ENCODE measurements around the gene WARS2.
"Not testable (repeated sequence)": the region's sequence is repeated elsewhere in the genome, so short reads cannot be mapped to it uniquely, and the experiment has no call there.

WARS2 gene
- 12.8 to 37.9 (median 29.6) reads per million in 9 experiments for total RNA-seq

DNA sequence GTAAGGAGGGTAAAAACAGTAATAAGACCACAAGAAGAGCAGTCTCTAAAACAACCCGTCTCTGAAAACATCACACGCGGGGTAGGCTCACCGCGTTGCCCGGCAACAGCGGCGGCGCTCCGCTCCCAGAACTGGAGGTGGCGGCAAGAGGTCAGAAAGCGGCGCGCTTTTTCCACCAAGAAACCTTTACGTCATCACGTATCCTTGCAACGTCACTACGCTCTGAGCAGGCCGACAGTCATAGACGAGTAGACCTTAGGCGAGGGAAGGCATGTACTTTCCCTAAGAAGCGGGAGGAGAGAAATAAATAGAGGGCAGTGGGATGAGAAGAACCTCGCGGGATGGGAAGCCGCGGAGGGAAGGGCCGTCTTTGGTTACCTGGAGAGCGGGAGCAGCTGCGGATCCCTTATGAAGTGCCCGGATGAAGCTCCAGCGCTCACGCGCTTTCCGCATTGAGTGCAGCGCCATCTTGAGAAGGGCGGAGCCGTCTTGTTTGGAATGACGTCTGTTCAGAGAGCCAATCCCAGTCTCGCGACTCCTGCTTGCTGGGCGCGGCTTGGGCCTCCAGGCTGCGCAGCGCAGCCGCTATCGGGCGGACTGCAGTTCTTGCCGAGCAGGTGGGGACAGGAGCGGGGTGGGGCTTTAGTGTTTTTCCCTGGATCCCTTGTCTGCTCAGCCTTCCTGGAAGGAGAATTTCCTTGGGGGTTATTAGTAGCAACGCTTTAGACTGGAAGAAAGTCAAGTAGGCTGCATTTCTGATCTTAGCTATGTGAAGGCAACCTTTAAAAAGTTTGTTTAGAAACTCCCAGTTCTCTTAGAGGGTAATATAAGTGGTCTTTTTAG lies at the start of gene WARS2:
WARS2 (minus strand) TSS at position 477 of the 843 bp plus-strand sequence; CDS start at position 468, 9 bp downstream.
- no peak within 1 kb of the TSS for H3K27ac Mint-ChIP-seq
- ATAC-seq (replicated peaks) (peak; percentile 76), DNase-seq (peak; percentile 94 to 96 (median 95))
- H3K36me3 Mint-ChIP-seq (ENCODE audit: insufficient read depth): peaks cover 6% of the 10 kb centered on the region
- H3K4me1 Mint-ChIP-seq (ENCODE audit: low read depth in 2 of 2): peaks cover 3 to 13% of the 10 kb centered on the region in 2 donors
- H3K27me3 Mint-ChIP-seq: no peaks in the 10 kb centered on the region
- no peak within 1 kb of the TSS for H3K4me3 Mint-ChIP-seq
- no peaks in the 10 kb centered on the region for H3K9me3 Mint-ChIP-seq

DNA sequence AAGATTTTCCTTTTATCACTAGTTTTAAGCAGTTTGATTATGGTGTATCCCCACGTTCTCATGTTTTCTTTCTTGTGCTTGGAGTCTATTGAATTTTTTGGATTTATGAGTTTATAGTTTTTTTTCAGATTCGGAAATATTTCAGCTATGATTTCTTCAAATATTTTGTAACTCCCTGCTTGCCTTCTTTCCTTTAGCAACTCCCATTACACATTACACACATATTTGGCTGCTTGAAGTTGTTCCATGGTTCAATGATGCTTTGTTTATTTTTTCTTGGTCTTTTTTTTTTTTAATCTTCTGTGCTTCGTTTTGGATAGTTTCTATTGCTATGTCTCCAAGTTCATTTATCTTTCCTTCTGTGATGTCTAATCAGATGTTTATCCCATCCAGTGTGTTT lies 48.5 kb upstream of the WARS2 start:
- no peak for DNase-seq
- no peaks in the 10 kb centered on the region for H3K9me3 Mint-ChIP-seq
- ATAC-seq (replicated peaks): no peak
- H3K4me1 Mint-ChIP-seq (ENCODE audit: low read depth in 2 of 2): no peaks in the 10 kb centered on the region
- H3K4me3 Mint-ChIP-seq: no peak overlapping the region
- no peak overlapping the region for H3K27ac Mint-ChIP-seq
- no peaks in the 10 kb centered on the region for H3K27me3 Mint-ChIP-seq
- H3K36me3 Mint-ChIP-seq (ENCODE audit: insufficient read depth): no peaks in the 10 kb centered on the region

DNA sequence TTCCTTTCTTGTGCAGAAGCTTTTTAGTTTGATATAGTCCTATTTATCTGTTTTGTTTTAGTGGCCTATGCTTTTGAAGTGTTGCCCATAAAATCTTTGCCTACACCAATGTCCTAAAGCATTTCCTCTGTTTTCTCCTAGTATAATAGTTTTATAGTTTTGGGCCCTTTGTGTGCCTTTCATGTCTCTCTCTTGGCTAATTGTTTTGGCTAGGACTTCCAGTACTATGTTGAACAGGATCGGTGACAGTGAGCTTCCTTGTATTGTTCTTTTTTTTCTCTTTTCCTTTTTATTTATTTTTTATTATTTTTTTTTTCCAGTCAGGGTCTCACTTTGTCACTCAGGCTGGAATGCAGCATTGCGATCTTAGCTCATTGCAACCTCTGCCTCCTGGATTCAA lies 47.0 kb upstream of the WARS2 start:
- H3K9me3 Mint-ChIP-seq: no peaks in the 10 kb centered on the region
- ATAC-seq (replicated peaks): no peak
- DNase-seq: no peak
- no peak overlapping the region for H3K27ac Mint-ChIP-seq
- H3K4me1 Mint-ChIP-seq (ENCODE audit: low read depth in 2 of 2): no peaks in the 10 kb centered on the region
- no peaks in the 10 kb centered on the region for H3K36me3 Mint-ChIP-seq (ENCODE audit: insufficient read depth)
- H3K27me3 Mint-ChIP-seq: no peaks in the 10 kb centered on the region
- H3K4me3 Mint-ChIP-seq: no peak overlapping the region

DNA sequence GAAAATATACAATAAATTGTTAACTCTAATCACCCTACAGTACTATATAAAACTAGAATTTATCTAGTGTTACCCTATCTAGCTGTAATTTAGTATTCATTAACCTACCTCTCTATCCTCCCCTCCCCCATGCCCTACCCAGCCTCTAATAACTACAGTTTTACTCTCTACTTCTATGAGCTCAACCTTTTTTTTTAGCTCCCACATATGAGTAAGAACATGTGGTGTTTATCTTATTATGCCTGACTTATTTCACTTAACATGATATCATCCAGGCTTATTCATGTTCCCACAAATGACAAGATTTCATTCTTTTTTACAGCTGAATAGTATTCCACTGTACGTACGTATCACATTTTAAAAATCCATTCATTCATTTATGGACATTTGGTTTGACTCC lies 46.0 kb upstream of the WARS2 start:
- Mint-ChIP-seq H3K36me3 (ENCODE audit: insufficient read depth) (no peaks in the 10 kb centered on the region), H3K27me3 (no peaks in the 10 kb centered on the region), H3K4me1 (ENCODE audit: low read depth in 2 of 2) (no peaks in the 10 kb centered on the region), H3K27ac (no peak overlapping the region), H3K4me3 (no peak overlapping the region), H3K9me3 (no peaks in the 10 kb centered on the region)
- ATAC-seq (replicated peaks): no peak
- DNase-seq: no peak

DNA sequence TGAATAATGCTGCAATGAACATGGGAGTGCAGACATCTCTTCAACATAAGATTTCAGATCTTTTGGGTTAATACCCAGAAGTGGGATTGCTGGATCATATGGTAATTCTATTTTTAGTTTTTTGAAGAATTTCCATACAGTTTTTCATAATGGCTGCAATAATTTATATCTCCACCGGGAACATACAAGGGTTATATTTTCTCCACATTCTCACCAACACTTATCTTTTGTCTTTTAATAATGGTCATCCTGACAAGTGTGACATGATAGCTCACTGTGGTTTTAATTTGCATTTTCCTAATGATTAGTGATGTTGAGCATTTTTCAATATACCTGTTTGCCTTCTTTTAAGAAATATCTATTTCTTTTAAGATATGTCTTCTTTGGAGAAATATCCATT lies 44.5 kb upstream of the WARS2 start:
- Mint-ChIP-seq H3K4me3 (no peak overlapping the region), H3K36me3 (ENCODE audit: insufficient read depth) (no peaks in the 10 kb centered on the region), H3K9me3 (no peaks in the 10 kb centered on the region), H3K27me3 (no peaks in the 10 kb centered on the region), H3K4me1 (ENCODE audit: low read depth in 2 of 2) (no peaks in the 10 kb centered on the region), H3K27ac (no peak overlapping the region)
- ATAC-seq (replicated peaks) (no peak), DNase-seq (no peak)

DNA sequence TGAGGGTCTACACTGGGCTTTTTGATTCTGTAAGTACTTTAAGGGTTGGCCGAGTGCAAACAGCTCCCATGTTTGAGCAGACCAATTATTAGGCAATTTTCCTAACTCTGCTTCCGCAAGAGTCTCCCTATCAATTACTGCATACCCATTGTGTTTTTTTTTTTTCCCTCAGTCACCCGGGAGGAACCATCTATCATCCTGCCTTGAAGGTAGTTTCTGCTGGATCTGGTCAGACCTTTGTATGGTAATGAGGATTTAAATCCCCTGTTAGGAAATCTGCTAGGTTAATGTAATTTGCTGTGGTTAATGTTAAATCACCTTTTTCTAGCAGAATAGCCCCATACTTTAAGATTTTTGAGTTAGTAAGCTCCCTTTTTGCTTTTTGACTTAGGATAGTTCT lies 40.8 kb upstream of the WARS2 start:
- H3K4me3 Mint-ChIP-seq: no peak overlapping the region
- no peaks in the 10 kb centered on the region for H3K27me3 Mint-ChIP-seq
- no peaks in the 10 kb centered on the region for H3K4me1 Mint-ChIP-seq (ENCODE audit: low read depth in 2 of 2)
- no peak for ATAC-seq (replicated peaks)
- no peaks in the 10 kb centered on the region for H3K9me3 Mint-ChIP-seq
- DNase-seq: no peak
- no peak overlapping the region for H3K27ac Mint-ChIP-seq
- H3K36me3 Mint-ChIP-seq (ENCODE audit: insufficient read depth): no peaks in the 10 kb centered on the region

DNA sequence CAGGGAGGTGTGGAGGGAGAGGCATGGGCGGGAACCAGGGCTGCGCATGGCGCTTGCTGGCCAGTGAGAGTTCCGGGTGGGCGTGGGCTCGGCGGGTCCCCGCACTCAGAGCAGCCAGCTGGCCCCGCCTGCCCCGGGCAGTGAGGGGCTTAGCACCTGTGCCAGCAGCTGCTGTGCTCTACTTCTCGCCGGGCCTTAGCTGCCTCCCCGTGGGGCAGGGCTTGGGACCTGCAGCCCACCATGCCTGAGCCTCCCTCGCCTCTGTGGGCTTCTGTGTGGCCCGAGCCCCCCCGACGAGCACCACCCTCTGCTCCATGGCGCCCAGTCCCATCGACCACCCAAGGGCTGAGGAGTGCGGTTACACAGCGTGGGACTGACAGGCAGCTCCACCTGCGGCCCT lies 38.6 kb upstream of the WARS2 start:
- ATAC-seq (replicated peaks): no peak
- no peak for DNase-seq
- Mint-ChIP-seq H3K27ac (no peak overlapping the region), H3K9me3 (no peaks in the 10 kb centered on the region), H3K27me3 (no peaks in the 10 kb centered on the region), H3K4me3 (no peak overlapping the region), H3K36me3 (ENCODE audit: insufficient read depth) (no peaks in the 10 kb centered on the region), H3K4me1 (ENCODE audit: low read depth in 2 of 2) (no peaks in the 10 kb centered on the region)

DNA sequence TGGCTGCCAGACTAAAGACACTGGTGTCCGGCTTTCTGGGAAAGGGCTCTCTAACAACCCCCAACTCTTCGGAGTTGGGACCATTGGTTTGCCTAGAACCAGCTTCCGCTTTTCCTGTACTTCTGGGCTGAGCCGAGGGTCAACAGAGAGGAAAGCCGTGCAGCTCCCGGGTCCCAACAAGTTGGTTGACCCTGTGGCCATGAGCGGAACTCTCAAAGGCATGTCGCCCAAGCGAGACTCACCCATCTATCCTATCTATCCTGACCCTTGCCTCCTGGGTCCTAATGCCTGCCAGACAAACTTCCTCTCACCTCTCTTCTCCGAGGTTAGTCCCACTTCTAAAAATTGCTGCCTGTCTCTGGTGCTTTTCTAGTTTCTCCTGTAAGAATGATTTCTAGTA lies 32.5 kb upstream of the WARS2 start:
- H3K9me3 Mint-ChIP-seq; H3K4me3 Mint-ChIP-seq; H3K27ac Mint-ChIP-seq; H3K27me3 Mint-ChIP-seq; H3K4me1 Mint-ChIP-seq (ENCODE audit: low read depth in 2 of 2); ATAC-seq (replicated peaks); H3K36me3 Mint-ChIP-seq (ENCODE audit: insufficient read depth); DNase-seq: not testable (repeated sequence)

DNA sequence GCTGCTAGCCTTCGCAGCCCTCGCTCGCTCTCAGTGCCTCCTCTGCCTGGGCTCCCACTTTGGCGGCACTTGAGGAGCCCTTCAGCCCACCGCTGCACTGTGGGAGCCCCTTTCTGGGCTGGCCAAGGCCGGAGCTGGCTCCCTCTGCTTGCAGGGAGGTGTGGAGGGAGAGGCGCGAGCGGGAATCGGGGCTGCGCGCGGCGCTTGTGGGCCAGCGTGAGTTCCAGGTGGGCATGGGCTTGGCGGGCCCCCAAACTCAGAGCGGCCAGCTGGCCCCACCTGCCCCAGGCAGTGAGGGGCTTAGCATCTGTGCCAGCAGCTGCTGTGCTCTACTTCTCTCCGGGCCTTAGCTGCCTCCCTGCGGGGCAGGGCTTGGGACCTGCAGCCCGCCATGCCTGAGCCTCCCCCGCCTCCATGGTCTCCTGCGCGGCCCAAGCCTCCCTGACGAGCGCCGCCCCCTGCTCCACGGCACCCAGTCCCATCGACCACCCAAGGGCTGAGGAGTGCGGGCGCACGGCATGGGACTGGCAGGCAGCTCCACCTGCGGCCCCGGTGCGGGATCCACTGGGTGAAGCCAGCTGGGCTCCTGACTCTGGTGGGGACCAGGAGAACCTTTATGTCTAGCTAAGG lies 31.0 kb upstream of the WARS2 start:
- H3K36me3 Mint-ChIP-seq (ENCODE audit: insufficient read depth); ATAC-seq (replicated peaks); H3K27ac Mint-ChIP-seq; DNase-seq; H3K4me3 Mint-ChIP-seq; H3K9me3 Mint-ChIP-seq; H3K27me3 Mint-ChIP-seq; H3K4me1 Mint-ChIP-seq (ENCODE audit: low read depth in 2 of 2): not testable (repeated sequence)

DNA sequence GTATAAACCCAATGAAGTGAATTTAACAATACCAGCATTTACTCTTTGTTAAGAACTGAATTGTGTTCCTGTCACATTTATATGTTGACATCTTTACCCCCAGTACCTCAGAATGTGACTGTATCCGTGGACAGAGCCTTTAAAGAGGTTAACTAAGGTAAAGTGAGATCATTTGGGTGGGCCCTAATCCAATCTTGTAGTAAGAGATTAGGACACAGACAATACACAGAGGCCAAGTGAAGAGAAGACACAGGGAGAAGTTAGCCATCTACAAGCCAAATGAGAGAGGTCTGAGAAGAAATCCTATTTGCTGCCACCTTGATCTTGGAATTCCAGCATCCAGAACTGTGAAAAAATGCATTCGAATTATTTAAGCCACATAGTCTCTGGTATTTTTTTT lies 22.9 kb upstream of the WARS2 start:
- DNase-seq (no peak), ATAC-seq (replicated peaks) (no peak)
- no peak overlapping the region for H3K4me3 Mint-ChIP-seq
- peaks cover 0 to 2% of the 10 kb centered on the region in 2 donors for H3K4me1 Mint-ChIP-seq (ENCODE audit: low read depth in 2 of 2)
- H3K36me3 Mint-ChIP-seq (ENCODE audit: insufficient read depth): peaks cover 21% of the 10 kb centered on the region
- H3K27ac Mint-ChIP-seq: no peak overlapping the region
- no peaks in the 10 kb centered on the region for H3K9me3 Mint-ChIP-seq
- no peaks in the 10 kb centered on the region for H3K27me3 Mint-ChIP-seq

DNA sequence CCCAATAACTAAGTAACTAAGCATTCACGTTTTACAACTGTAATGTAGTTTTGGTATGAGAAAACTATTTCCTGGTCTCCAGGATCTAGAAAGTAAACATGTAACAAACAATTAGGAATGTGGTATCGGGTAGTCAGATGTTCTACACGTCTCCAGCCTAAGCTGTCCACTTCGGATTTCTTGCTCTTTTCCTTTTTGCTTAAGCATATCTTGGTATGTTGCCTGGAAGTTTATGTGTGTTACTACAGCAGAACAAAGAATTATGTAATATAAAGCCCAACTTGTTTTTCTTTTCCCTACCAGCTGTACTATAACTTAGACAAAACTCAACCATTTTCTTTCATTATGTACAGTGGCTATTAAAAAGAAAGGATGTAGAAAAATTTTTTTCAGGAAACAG lies 20.4 kb upstream of the WARS2 start:
- DNase-seq (no peak), ATAC-seq (replicated peaks) (no peak)
- Mint-ChIP-seq H3K4me3 (no peak overlapping the region), H3K36me3 (ENCODE audit: insufficient read depth) (peaks cover 29% of the 10 kb centered on the region), H3K4me1 (ENCODE audit: low read depth in 2 of 2) (peaks cover 2 to 4% of the 10 kb centered on the region in 2 donors), H3K9me3 (no peaks in the 10 kb centered on the region), H3K27ac (no peak overlapping the region), H3K27me3 (no peaks in the 10 kb centered on the region)

DNA sequence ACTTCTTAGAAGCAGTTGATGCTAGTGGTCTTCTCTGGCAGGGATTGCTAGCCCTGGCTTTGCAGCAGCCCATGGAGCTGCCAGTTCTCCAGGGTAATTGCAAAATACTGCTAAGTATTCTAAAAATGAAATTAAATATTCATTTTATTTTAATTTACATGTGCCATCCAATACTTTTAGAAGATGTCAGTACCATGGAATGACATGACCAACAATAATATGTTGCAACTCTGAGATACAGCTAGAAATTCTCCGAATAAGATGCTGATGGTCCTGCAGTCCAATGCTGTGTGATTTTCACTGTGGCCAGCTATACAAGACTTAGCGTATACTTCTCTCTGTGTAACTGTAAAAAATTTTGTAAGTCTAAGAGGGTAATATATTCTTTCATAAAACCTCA lies 20.0 kb upstream of the WARS2 start:
- no peaks in the 10 kb centered on the region for H3K27me3 Mint-ChIP-seq
- DNase-seq (no peak), ATAC-seq (replicated peaks) (no peak)
- peaks cover 29% of the 10 kb centered on the region for H3K36me3 Mint-ChIP-seq (ENCODE audit: insufficient read depth)
- no peak overlapping the region for H3K4me3 Mint-ChIP-seq
- peaks cover 5 to 6% of the 10 kb centered on the region in 2 donors for H3K4me1 Mint-ChIP-seq (ENCODE audit: low read depth in 2 of 2)
- H3K27ac Mint-ChIP-seq: no peak overlapping the region
- no peaks in the 10 kb centered on the region for H3K9me3 Mint-ChIP-seq

DNA sequence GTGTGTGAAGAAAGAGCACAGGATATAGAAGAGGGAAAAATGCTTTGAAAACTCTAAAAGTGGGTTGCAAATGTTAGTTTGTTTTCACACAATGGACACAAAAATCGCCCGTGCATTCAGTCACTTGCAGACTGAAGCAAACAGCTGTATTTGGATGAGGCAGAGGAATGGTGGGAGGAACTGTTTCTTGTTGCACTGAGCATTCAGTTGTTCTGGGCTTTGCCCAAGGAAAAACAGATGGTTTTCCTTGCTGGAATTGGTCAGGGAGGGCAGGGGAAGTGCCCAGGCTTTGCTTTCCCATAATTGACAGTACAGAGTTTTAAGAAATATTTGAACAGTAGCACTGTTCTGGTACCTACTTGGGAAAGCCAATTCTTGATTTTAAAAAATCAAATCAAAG lies 19.5 kb upstream of the WARS2 start:
- ATAC-seq (replicated peaks) (no peak), DNase-seq (no peak)
- Mint-ChIP-seq H3K27me3 (no peaks in the 10 kb centered on the region), H3K36me3 (ENCODE audit: insufficient read depth) (peaks cover 29% of the 10 kb centered on the region), H3K4me1 (ENCODE audit: low read depth in 2 of 2) (peaks cover 6 to 7% of the 10 kb centered on the region in 2 donors), H3K9me3 (no peaks in the 10 kb centered on the region), H3K4me3 (no peak overlapping the region), H3K27ac (no peak overlapping the region)

DNA sequence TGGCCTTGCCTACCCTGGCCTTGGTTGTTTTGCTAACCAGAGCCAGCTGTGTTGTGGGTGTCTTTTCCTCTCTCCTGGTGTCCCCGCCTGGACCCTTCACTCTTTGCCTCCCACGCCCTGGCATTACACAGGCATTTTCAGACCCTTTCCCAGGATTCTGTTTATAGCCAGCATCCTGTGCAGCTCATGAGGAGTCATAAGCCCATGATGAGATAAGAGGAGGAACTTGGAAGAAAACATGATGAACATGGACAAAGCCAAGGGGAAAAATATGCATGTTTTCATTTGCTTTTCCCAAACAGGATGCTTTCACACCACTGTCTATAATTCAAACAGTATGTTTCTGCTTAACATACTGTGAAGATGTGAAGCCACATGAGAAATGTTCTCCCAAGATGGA lies 18.7 kb upstream of the WARS2 start:
- ATAC-seq (replicated peaks): no peak
- H3K9me3 Mint-ChIP-seq: no peaks in the 10 kb centered on the region
- H3K27me3 Mint-ChIP-seq: no peaks in the 10 kb centered on the region
- no peak for DNase-seq
- peaks cover 28% of the 10 kb centered on the region for H3K36me3 Mint-ChIP-seq (ENCODE audit: insufficient read depth)
- no peak overlapping the region for H3K4me3 Mint-ChIP-seq
- peaks cover 8 to 11% of the 10 kb centered on the region in 2 donors for H3K4me1 Mint-ChIP-seq (ENCODE audit: low read depth in 2 of 2)
- H3K27ac Mint-ChIP-seq: no peak overlapping the region
